ENCODE results near the gene GNAQ. TPM values are rescaled to one million over a fixed set of nuclear protein-coding genes. Genes with fewer than 3 reads are reported as not detected.

GNAQ gene
- polyA plus RNA-seq, 2 of the 4 experiments (the other 2 are of a cell fraction), result 17.9 to 60.0 TPM

GRCh38 chr9:78004478-78005229, 27.0 kb downstream of the GNAQ start:
- ChIA-PET CTCF (interaction anchor here (0.9 to 1.6 kb wide), 5 partner anchors 12 to 164 kb away, joined by 3 to 6 read pairs (median 4); no protein-coding TSS in a partner anchor), POLR2A (no interaction called here)
- Histone ChIP-seq H3K4me2 (peak overlapping the region; percentile 61), H3K4me1 (peaks cover 45% of the 10 kb centered on the region), H3K9me3 (no peaks in the 10 kb centered on the region), H3K27ac (no peak overlapping the region; a peak in 1 of 6 replicates), H3K4me3 (no peak overlapping the region)
- TF ChIP-seq PHF8 (IDR thresholded peaks at IDR 0.05; ENCODE audit: borderline replicate concordance, low read depth) (no peak), NFE2L2 (conservative IDR thresholded peaks at IDR 0.05; ENCODE audit: low read length) (no peak), ATOH8 (CRISPR knock-in tag; IDR thresholded peaks at IDR 0.05; ENCODE audit: low read depth) (no peak), ZNF302 (CRISPR knock-in tag; IDR thresholded peaks at IDR 0.05) (no peak), HOXB13 (CRISPR knock-in tag; IDR thresholded peaks at IDR 0.05; ENCODE audit: low read depth) (no peak), TFCP2L1 (CRISPR knock-in tag; IDR thresholded peaks at IDR 0.05) (no peak), RAD21 (conservative IDR thresholded peaks at IDR 0.05 in 1 of 2, IDR thresholded peaks at IDR 0.05 in 1 of 2) (peak in 1 of 2 experiments; percentile 23; a peak in 1 of 5 replicates), RARB (CRISPR knock-in tag; IDR thresholded peaks at IDR 0.05) (no peak), RFX5 (IDR thresholded peaks at IDR 0.05) (no peak), KDM5A (IDR thresholded peaks at IDR 0.05) (no peak), FOXS1 (CRISPR knock-in tag; IDR thresholded peaks at IDR 0.05) (no peak), EHMT2 (IDR thresholded peaks at IDR 0.05; ENCODE audit: low read depth) (no peak), ESRRA (IDR thresholded peaks at IDR 0.05; ENCODE audit: borderline replicate concordance, low read length) (no peak), MYC (IDR thresholded peaks at IDR 0.05; ENCODE audit: borderline replicate concordance, low read length) (no peak), RCOR1 (IDR thresholded peaks at IDR 0.05; ENCODE audit: low read depth, low read length) (no peak), SMC3 (IDR thresholded peaks at IDR 0.05) (0 out of 3 replicates have a peak, but pooled peaks have one; percentile 18), TP53 (CRISPR knock-in tag; IDR thresholded peaks at IDR 0.05) (no peak), HES2 (IDR thresholded peaks at IDR 0.05) (no peak), HOXB5 (CRISPR knock-in tag; IDR thresholded peaks at IDR 0.05) (no peak), CTCF (IDR thresholded peaks at IDR 0.05) (peak; percentile 46; the same call in 2 of the 3 replicates)
- 60% methylated on average over 6 of the region's 6 CpGs for WGBS (ENCODE audit: missing lambda C conversion rate)
- peak; percentile 64 to 90; a peak in 5 of 6 replicates for ATAC-seq
- FAIRE-seq, result peak; percentile 51
- DNase-seq (ENCODE audit: low read depth in 1 of 2, low spot score in 1 of 2), result peak; percentile 43 to 61

GRCh38 chr9:78003730-78004129, 27.9 kb downstream of the GNAQ start:
- ChIA-PET POLR2A (no interaction called here), CTCF (interaction anchor here (0.9 to 1.6 kb wide), 5 partner anchors 13 to 163 kb away, joined by 3 to 6 read pairs (median 4); no protein-coding TSS in a partner anchor)
- Histone ChIP-seq H3K27ac (no peak overlapping the region), H3K4me2 (peak overlapping the region; percentile 61; the same call in 2 of the 3 replicates), H3K9me3 (no peaks in the 10 kb centered on the region), H3K4me3 (no peak overlapping the region), H3K4me1 (peaks cover 45% of the 10 kb centered on the region)
- 94% methylated on average over 4 of the region's 4 CpGs for WGBS (ENCODE audit: missing lambda C conversion rate)
- ATAC-seq (no peak), DNase-seq (ENCODE audit: low read depth in 1 of 2, low spot score in 1 of 2) (no peak), FAIRE-seq (no peak)
- TF ChIP-seq HMGXB4 (CRISPR knock-in tag; IDR thresholded peaks at IDR 0.05; ENCODE audit: borderline replicate concordance), result no peak
- no peak for TF ChIP-seq ZC3H11A (IDR thresholded peaks at IDR 0.05)
- no peak for TF ChIP-seq HOXB13 (CRISPR knock-in tag; IDR thresholded peaks at IDR 0.05; ENCODE audit: low read depth)
- no peak for TF ChIP-seq RARB (CRISPR knock-in tag; IDR thresholded peaks at IDR 0.05)
- no peak for TF ChIP-seq HDAC2 (IDR thresholded peaks at IDR 0.05)
- TF ChIP-seq POLR2A (IDR thresholded peaks at IDR 0.05; ENCODE audit: low read length), result no peak
- TF ChIP-seq CBX2 (IDR thresholded peaks at IDR 0.05; ENCODE audit: borderline replicate concordance, low read depth), result no peak
- no peak for TF ChIP-seq HES2 (IDR thresholded peaks at IDR 0.05)
- TF ChIP-seq BCL3 (IDR thresholded peaks at IDR 0.05), result no peak
- TF ChIP-seq ATOH8 (CRISPR knock-in tag; IDR thresholded peaks at IDR 0.05; ENCODE audit: low read depth), result no peak
- no peak for TF ChIP-seq ESRRA (IDR thresholded peaks at IDR 0.05; ENCODE audit: borderline replicate concordance, low read length)
- TF ChIP-seq HOXA7 (CRISPR knock-in tag; IDR thresholded peaks at IDR 0.05), result no peak
- TF ChIP-seq ZFP36 (IDR thresholded peaks at IDR 0.05; ENCODE audit: borderline replicate concordance, partially characterized antibody), result no peak
- no peak for TF ChIP-seq CEBPB (IDR thresholded peaks at IDR 0.05)
